ENCODE results near the gene SCN9A.
"Not testable (repeated sequence)": the region's sequence is repeated elsewhere in the genome, so short reads cannot be mapped to it uniquely, and the experiment has no call there.

Gene SCN9A

DNA sequence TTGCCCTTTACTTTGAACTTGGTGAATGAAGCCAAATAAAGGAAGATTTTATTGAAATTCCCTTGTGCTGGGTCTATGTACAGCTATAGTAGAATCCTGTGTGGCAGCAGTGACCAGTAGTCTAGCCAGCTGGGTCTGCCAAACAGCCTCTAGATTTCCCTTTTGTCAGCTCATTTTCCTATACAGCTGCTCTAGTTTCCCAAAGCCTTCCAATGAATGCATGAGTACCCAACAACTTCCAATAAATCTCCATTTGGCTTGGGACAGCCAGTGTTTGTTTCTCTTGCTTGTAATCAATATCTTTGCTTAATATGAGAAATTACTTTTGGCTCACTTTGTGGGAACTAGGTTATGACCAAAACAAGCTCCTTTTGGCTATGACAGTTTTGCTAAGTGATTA, 43.6 kb downstream of the SCN9A start:
- DNase-seq, result no peak

DNA sequence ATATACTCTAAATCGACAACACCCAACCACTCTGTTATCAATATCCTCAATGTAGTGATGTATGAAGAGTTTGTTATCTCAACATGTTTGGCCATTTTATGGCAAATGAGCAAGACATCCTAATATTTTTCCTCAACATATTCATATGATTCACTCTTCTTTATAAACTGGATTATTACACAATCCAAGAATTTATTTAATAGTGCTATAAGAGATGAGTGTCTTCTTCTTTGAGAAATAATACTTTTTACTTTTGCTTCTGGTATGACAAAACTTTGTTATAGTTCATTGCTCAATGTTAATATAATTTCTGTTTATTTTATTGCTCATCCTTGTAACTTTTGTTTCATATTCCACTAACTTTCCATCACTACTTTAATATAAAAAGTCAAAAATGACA, 44.3 kb downstream of the SCN9A start:
- no peak for DNase-seq

DNA sequence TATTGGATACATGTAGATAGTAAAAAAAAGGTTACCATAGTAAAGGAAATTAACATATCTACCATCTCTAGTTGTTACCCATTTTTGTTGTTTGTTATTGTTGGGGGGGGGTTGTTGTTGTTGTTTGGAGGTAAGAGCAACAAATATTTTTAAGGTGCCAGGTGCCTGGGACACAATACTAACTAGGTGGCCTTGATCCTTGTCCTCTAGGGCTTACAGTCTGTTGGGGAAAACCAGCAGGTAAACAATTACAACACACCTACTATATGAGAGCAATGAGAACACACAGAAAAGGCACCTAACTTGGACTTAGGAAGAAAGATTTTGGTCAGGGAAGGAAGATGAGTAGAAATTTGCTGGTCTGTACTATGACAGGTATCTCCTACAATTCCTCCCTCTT, 46.3 kb downstream of the SCN9A start:
- DNase-seq, result no peak

DNA sequence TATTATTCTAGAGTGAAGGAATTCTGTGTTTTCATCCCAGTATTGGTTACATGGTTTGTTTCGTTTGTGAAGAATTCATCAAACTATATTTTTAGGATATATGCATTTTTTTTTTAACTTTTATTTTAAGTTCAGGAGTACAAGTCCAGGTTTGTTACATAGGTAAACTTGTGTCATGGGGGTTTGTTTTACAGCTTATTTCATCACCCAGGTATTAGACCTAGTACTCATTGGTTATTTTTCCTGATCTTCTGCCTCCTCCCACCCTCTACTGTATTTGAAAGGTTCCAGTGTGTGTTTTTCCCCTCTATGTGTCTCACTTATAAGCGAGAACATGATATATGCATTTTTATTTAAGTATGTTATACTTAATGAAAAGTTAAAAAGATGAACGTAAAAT, 47.6 kb downstream of the SCN9A start:
- DNase-seq, result no peak

DNA sequence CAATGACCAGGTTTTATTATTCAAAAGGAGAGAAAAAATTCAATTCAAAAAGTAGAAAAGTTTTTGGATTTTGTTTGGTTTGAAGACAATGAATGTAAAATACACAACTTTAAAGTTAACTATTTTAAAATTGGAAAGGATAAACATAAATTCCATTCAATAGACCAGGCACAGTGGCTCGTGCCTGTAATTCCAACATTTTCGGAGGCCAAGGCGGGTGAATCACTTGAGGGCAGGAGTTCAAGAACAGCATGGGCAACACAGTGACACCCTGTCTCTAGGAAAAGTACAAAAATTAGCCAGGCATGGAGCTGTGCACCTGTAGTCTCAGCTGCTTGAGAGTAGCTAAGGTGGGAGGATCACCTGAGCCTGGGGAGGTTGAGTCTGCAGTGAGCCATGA, 54.7 kb downstream of the SCN9A start:
- no peak for DNase-seq

DNA sequence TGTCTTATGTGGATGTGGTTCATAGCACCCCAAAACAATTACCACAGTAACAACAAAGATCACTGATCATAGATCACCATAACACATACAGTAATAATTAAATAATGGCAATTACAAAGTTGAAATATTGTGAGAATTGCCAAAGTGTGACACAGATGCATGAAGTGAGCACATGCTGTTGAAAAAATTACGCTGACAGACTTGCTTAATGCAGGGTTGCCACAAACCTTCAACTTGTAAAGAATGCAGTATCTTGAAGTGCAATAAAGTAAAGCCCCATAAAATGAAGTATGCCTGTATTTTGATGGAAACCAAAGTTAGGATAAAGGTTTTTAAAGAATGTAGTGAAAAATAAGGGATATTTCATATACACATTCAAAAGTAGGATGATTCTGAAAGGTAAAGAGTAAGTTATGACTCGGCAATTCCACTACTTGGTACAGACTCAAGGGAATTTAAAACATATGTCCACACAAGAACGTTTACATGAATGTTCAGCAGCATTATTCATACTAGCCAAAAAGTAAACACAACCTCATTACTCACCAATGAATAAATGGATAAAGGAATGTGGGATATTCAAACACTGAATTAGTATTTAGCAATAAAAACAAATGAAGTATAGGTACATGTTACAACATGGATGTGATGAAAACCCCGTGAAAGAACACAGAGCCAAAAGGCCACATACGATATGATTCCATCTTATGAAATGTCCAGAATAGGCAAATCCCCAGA, 61.6 kb downstream of the SCN9A start:
- DNase-seq, result no peak

DNA sequence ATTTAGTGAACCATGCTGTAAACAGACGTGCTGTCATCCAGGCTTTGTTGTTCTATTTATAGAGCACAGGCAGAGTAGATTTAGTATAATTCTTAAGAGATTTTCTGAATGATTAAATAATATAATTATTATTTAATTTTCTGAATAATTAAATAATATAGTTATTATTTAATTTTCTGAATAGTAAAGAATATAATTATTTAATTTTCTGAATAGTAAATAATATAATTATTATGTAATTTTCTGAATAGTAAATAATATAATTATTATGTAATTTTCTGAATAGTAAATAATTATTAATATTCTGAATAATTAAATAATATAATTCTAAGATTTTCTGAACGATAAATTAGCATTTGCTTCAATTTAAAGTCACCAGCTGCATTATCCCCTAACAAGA, 62.9 kb downstream of the SCN9A start:
- not testable (repeated sequence) for DNase-seq

DNA sequence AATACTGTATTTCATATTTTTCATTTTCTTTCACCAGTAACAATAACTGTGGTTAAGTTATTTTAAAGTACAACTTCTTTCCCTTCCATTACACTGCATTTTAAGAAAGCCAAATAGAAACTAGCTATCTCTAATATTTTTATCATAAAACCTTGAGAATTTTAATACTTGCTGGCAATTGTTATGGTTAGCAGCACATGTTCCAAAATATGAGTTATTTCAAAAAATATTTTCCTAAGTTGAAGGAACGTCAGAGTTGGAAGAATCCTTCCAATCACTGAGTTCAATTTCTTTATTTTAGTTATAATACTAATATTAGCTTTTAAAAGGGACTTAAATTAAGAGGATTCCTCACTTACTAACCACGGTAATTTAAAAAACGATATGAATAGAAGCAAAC, 68.4 kb downstream of the SCN9A start:
- no peak for DNase-seq

DNA sequence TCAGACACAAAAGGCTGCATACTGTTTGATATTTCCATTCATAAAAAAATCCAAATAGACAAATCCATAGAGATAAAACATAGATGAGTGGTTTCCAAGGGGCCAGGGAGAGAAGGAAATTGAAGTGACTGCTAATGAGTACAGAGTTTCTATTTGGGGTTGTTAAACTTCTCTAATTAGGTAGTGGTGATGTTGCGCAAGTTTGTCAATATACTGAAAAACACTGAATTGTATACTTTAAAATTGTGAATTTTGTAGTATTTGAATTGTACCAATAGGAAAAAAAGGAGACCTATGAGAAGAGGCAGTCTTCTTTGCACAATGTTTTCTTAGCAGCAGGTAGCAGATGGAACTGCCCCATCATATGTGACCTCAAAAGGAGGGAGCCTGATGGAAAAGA, 71.1 kb downstream of the SCN9A start:
- DNase-seq, result no peak

DNA sequence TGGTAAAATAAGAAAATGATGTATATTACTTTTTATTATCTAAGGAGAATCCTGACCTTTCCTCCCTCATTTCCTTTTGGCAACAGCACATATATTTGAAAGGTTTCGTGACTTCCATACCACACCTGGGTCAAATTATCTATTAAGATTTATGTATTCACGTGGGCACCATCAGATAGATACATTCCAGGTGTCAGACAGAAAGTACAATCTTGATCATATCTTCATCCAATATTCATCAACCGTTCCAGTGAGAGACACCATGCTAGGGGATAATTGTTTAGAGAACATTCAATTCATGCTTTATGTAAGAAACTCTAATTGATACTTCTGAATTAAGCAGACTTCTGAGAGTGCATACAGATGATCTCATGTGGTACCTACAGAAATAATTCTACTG, 73.7 kb downstream of the SCN9A start:
- DNase-seq, result no peak

DNA sequence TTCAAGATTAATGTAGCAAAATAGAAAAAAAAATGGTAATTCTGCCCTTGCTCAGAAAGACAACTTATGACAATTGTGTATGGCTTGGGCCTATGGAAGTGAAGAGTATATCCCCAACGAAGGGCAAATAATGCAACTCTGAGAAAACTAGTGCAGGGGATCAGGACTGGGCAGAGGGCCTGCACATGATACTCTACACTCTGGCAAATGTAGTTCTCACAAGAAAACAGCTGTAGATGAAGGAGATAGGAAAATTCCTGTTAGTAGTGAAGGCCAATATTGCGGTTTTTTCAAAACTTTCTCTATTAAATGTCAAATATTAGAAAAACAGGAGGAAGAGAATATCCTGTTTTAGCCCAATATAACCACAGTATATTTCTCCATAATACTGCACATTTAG, 77.8 kb downstream of the SCN9A start:
- DNase-seq, result no peak

DNA sequence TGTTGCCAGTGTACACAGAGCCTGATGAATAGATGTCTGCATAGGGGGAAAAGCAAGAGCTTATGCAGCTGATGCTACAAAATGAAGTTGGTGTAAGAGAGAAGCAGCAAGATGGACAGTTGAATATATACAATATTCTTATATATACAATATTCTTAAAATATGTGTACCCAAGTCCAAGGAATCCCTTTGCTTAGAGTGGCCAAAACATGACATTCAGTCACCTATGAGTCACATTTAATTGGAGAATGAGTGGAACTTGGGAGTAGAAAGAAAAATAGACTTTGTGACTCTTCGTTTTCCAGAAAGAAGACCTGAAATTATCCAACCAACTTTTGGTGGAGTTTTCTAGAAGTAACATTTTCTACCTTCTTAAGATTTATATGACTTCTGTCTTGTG, 81.8 kb downstream of the SCN9A start:
- no peak for DNase-seq

DNA sequence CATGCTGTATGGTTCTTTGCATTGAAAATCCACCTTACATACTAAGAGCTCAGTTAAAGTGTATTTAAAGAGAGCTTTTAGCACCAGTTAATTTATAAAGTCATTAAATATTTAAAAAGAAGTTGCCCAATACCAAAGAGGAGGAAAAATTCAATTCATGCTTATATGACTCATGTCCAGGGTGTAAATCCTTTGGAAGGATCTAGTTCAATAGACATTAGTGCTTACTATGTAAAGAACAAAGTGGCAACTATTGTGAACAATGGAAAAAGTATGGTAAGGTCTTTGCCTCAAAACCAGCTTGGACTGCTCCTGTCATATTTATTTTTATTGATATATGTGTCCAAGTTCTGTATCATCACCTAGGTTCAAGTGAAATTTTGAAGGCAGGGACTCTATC, 90.5 kb downstream of the SCN9A start:
- DNase-seq, result no peak

DNA sequence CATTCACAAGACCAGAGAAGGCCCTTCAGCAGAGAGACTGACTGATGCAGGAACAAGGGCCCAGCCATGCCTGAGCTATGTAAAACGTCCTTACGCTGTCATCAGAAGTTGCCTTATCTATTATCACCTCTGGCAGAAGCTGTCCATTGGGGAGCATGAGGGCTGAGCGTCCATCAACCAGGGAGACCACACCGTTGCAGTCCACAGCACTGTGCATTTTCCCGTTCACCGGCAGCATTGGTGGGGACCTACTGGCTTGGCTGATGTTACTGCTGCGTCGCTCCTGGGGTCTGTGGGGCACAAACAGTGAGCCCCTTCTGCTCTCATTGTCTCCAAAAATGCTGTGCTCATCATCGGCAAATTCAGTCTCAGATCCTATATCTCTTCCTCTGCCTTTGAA, 91.4 kb downstream of the SCN9A start:
- DNase-seq, result no peak

DNA sequence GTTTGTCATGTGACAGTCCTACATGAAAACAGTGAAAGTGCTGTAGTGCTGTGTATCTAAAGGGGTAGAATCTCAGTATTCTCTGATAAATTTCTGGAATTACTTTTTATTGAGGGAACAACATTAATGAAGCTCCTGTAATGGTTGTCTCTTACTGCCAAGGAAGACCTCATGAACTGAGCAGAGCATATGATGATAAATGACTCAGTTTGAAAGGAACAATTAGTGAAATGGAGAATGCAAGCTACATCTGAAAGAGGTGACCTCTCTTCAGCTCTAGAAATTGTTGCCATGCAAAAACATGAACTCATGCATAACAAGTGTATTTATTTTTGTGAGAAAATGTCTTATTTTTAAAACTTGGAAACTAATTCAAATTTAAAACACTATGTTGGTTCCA, 93.6 kb downstream of the SCN9A start:
- no peak for DNase-seq

DNA sequence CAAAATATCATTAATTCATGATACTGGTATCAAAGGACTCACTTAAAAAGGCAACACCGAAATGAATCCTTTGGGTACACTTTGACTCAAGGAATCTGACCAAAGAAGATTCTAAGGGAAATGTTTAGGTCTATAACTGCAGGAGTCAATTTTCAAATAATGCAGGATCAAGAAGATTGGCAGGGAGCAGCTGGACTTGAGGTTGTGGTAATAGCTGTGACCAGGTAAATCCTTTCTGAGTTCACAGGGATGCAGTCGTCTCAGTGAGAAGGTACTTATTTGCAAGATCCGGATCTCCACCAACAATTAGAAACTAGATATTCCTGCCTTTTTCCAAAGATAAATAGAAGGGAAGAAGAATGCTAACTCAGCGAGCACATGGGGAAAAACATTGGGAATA, 96.9 kb downstream of the SCN9A start:
- DNase-seq, result no peak

DNA sequence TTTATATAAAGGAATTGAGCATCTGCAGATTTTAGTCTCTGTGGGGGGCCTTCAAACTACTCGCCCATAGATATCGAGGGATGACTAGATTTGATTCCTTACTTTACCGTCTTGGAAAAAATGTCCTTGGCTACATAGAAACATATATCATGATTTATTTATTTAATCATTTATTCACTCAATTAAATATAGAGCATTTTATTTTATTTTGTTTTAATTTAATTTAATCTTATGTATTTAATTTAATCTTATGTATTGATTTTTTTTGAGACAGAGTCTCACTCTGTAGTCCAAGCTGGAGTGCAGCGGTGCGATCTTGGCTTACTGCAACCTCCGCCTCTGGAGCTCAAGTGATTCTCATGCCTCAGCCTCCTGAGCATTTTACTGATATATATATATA, 105.4 kb downstream of the SCN9A start:
- DNase-seq, result no peak

DNA sequence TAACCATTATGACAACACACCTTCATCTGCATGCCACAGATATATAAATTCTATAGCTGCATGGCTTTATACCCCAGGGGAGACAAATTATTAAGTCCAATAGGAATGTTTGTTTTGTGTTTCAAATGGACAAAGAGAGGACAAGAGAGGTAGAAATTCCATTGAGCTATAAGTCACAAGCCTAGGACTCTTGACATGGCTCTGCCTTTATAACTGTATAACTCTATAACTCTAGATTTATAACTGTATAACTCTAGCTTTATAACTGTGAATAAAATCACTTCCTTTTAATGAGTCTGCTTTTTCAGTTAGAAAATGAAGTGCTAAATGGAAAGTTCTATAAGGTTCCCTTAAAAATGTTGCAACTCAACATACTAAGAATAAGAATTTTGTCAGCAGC, 106.4 kb downstream of the SCN9A start:
- DNase-seq, result no peak

DNA sequence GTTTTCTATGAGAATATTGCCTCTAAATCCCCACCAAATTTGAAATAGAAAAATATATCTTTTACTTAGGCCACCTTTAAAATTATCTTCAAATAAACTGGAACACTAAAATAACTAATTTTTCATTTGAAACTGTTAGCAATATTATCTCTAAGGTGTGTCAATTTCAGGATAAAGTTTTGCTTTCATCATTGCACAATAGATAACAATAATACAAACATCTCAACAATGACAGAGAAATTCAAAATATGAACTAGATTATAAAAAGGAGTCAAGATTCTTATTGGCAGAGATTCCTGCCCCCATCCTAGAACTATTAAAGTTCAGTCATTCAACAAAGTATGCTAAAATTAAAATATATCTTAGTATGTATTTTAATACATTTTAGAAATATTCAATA, 117.9 kb downstream of the SCN9A start:
- no peak for DNase-seq

DNA sequence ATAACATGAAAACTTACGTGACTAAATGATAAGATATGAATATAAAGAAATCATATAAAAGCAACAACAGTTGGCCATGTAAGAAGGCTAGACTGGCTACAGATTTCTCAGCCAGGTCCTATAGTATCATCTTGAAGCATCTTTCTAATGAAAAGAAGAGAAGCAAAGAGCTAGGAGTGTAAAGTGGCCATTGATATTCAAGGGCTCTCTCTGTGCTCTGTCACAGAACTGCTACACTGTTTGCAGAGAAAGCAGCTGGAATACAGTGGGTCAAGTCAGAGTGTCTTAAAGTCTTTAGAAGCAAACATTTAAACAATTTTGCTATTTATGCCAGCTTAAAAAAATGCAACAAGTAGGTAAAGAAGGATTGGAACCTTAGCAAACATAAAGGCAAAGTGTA, 118.8 kb downstream of the SCN9A start:
- DNase-seq, result no peak

DNA sequence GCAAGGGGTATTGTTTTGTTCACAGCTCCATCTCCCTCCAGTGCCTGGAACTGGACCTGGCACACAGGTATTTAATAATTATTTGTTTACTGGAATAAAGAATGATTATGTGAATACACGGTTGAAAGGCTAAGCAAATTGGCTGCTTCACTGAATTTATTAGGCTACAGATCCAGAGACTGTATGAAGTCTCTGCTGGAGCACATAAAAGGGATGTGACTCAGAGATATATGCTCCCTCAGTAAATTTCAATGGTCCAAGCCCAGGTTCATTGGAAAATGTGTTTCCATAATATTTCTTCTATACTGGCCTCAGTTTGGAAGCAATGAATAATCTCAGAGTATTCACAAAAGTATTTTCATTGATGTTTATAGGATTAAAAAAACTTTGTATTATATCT, 126.4 kb downstream of the SCN9A start:
- DNase-seq, result no peak

DNA sequence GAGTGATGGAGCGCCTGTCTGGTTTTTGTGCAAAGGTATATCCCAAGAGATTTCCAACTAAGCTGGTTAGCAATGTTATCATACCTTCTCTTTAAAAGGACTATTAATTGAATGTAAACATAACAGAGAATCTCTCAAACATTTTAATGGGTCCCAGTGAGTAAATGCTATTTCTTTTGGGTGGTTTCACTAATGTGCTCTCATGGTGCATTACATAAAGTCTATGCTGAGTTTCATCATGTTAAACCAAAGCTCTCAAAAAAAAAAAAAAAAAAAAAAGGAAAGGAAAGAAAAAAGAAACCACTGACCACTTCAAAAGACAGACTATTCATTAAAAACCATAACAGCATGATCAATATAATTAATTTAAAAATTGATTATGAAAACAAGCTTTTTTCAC, 128.8 kb downstream of the SCN9A start:
- DNase-seq, result no peak

DNA sequence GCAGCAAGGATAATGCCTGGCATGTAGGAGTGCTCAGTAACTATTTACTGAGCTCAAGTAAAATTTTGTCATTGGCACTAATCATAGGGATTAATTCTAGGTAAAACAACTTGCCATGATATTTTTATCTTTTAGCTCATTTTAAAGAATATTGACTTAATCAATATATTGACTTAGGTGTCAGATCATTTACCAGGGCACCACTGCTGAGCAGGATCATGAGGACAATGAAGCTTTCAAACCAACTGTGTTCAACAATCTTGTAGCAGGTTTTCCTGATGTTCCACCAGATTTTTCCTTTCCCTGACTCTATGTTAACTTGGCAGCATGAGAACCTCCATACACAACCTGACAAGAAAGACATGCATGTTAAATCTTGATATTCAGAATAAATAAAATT, 133.4 kb downstream of the SCN9A start:
- DNase-seq, result no peak

DNA sequence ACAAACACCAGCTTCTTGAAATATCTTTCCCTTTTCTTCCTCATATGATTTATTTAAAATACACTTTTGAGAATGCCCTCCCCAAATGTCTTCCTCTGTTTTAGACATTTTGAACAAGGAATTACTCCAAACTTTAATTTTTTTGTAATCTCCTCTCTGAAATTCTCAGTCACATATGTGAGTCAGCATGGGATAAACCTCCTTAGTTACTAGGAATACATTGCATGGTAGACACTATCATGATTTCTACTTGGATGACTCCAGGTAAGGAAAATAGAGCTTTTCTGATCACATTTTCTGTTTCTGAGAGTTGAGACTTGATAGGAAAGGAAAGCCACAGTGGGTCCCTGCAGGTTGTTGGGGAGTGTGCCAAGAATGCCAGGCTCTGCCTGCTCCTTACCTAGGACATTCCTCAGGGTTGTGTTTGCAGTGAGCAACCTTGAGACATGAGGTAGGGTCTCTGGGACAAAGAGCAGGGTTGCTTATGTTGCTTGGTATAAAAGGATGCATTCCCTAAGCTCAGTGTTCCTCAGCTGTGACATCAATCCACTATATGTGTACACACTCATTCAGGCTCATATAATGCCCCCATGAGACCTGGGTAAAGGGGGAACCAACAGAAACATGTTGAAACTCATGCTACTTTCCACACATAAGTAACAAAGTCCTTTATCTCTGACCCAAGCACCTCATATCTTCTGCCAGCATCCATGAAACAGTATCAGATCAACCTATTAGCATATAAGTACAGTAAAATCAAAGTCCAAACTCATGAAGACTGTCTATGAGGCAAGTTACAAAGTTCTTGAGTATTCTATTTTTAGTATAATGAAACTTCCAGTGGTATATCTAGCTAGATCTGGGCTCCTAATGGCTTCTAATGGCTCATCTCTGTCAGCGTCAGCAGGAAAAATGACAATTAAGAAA, 135.1 kb downstream of the SCN9A start:
- DNase-seq, result no peak

DNA sequence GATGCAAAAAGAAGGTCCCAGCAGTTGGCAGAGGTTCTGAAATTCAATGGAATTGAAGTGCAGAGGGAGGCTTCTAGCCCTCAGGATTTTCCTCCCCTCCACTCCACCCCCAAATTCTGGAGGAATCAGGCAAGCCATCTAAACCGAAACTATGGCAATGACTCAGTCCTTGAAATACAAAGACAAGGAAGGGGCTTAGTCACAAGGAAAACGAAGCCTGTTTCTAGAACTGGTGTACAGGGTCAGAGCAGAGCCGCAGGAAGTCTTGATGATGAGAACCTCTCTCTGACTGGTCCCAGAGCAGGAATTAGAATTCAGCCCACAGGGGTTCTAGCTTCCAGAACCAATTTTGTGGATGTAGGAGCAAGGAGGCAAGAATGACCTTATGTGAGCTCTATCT, 136.2 kb downstream of the SCN9A start:
- DNase-seq, result no peak

All from cerebellar nuclear complex (tissue), 1 donor.